HG03432 (cell line): ENCODE data around the gene RAD51B.
"Not testable (repeated sequence)": the region's sequence is repeated elsewhere in the genome, so short reads cannot be mapped to it uniquely, and the experiment has no call there.

ENCODE experiments used
- ATAC-seq: cut with Tn5 transposase; IDR thresholded peaks from one replicate; pipeline ENCODE4 v1.9.1; 2021; ENCODE audit warnings: mild to moderate bottlenecking, moderate library complexity; ENCODE audit not compliant: unreplicated experiment

RAD51B gene

DNA sequence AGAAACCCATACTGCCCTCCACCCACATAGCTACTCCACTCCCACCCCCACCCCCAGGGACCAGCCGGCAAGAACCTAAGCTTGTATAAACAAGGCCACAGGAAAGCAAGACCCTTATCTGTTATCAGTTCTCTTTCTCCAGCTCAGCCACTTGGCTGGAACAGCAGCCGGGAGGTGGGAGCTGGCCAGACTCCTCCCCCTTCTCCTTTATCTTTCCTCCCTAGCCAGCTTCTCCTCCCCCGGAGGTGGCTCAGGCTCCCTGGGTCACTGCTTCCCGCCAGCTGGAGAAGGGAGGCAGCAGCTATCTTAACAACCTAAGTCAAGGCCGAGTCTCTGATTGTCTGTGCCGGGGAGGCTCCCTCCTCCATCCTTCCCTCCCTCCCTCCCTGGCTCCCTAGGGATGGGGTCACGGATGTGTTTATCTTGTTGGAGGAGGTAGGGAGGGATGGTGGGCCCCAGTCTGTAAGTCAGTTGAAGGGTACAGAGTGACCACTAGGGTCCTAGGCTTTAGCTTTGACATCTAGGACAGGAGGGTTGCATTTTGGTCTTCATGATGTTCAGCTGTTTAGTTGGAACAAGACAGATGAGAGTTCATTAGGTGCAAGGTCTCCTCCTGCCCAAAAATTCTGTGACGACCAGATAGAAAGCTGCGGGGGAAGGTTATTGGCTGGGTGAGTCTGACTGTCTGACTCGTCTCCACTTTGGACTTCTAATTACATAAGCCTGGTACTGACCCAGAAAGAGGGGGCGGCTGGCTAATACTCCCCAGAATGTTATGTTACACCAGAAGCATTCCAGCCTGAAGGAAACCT lies 943.6 kb downstream of the RAD51B start:
- no peak for ATAC-seq

DNA sequence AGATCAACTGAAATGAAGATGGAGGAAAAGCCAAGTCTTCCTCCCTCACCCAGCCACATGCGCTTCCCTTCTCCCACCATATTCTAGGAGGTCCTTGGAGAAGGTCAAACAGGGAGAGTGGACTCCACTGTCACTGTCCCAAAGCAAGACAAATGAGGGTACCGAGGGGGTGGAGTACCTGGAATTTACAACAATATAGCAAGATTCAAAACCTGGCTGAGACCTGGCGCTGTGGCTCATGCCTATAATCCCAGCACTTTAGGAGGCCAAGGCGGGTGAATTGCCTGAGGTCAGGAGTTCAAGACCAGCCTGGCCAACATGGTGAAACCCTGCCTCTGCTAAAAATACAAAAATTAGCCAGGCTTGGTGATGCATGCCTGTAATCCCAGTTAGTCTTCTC lies 944.3 kb downstream of the RAD51B start:
- not testable (repeated sequence) for ATAC-seq

DNA sequence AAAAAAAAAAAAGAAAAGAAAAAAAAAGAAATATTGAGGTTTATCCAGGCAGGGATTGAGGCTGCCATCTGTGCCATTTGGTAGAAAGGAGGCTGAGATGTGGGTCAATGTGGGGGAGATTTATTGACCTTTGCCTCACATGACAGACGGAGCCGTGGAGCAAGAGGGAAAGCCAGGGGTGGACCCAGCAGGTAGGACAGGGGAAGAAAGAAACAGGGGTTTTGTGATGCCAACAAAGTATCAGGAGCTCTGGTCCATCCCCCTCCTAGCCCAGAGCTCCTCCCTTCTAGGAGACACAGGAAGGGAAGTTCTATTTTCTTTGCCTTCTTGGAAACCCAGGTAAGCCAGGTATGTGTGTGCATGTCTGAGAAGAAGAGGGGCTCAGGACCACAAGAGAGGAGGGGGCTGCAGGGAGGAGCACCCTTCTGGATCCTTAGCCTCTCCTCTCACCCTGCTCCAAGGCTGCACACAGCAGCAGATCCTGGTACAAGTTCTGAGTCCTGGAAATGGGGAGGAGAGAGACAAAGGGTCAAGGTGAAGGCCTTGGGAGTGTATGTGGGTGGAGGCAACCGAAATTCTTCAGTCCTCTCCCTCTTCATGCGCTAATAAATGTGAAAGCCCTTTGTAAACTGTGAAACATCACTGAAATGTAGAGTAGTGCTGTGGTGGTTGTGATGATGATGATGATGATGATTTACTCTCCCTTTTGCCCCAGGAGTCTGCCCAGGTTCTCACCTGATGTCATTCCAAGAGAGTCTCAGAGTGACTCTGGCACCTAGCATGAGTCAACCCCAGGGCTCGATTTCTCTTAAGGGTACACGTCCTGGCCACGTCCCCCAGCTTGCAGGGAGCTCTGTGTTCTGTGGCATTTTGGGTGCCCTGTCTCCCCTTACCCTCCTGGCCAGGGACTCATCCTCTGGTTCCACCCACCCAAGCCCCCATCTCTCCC lies 947.0 kb downstream of the RAD51B start:
- no peak for ATAC-seq

GRCh38 chr14:68767248-68767645 lies 947.7 kb downstream of the RAD51B start:
- ATAC-seq = no peak

DNA sequence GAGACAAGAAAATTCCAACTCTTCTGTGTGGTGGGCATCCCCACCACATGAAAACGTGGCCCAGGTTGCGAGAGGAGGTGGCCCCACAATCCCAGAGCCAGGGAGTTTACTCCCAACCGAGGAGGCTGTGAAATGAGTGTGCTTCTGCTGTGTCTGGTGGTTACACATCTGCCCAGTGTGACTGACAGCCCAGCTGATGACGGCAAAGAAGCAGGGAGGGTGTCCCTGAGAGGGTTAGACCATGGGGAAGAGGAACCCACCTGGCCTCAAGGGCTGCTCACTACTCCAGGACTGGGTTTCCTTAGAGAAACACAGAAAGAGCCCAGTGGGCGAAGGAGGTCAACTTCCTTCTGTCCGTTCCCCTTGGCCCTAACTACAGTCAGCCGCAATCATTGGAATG lies 948.7 kb downstream of the RAD51B start:
- no peak for ATAC-seq

DNA sequence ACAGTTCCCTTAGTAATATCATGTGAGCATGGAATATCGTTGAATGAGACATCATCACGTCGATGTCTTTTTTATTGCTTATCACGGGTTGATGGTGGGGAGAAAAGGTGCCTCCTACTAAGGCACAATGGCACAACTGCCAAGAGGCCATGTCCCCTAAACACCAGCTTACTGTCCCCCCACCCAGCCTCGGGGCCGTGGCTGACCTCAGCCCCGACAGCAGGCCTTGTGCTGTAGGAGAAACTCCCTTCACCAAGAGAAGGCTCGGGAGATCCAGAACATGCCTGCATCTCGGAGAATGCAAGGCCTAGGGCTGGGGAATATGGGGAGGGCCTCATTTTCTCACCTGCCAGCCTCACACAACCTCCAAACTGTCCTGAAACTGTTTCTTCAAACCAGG lies 950.5 kb downstream of the RAD51B start:
- no peak for ATAC-seq

DNA sequence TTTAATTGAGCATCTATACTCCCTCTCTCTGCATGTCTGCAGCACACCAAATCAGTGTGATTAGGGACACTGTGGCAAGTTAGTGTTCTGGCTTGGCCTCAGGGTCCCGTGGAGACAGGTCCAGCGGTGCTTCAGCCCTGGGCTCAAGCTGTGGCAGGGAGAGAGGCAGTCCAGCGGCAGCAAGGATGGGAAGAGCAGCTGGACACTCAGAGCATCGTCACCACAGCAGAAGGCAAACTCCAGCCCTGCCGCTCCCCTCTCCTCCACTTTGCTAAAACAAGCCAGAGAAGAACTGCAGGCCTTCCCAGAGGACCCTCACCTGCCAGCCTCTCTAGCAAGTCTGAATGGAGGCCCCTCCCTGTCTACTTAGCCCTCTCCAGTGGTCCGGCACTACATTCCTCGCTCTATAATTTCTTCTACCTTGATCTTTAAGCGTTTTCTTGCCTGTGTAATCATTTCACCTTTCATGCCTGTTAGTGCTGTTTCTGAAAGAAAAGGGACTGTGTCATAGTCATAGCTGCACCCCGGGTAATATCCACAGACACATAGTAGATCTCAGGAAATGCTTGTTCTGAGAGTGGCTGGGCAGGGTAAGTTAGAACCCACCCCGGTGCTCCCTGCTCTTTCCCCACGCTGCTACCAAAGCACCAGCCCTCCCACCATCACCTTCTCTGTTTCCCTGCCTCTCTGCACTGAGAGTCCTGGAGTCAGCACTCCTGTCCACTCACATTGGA lies 951.1 kb downstream of the RAD51B start:
- ATAC-seq = no peak

DNA sequence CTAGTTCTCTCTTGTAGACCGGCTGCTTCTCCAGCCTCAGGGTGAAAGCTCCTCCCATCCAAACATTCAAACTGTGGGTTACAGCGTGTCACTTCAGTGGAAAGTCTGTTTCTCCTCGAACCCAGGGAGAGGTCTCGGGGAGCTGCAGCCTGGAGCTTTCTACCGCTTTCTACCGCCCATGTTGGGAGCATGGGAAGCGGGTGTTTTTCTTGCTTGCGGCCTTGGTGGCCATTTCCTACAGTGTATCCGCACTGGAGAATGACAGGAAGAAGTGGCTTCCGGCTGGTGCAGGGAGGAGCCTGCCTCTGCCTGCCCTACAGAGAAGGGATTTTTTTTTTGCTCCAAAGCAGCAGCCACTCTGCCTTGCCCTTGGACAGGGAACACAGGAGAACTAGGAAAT lies 952.1 kb downstream of the RAD51B start:
- ATAC-seq = no peak

DNA sequence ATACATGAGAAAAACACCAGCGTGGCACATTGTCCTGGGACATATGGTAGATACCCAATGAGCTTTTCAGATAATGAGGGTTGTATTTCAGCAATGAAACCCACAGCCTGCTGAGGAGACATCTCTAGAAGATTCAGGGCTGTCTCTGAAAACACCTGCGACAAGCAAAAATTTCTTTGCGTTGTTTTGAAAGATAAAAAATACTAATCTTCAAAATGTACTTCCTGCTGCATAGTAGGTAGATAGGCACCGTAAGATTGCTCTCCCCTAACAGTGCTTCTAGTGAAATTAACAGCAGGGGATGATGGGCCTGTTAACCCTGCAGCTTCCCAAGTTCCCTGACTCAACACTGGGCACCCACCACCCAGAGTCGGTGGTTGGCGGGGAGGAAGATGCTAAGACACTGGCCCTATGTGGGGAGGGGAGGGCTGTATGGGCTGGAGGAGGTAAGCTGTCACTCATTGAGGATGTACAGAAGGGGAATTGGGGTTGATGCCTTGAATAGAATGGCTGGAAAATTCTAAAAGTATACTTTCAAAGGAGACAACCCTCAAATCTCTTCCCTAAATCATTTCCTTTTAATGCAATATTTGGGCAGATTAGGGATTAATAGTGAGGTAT lies 953.3 kb downstream of the RAD51B start:
- ATAC-seq = no peak

- ATAC-seq = no peak
These were observed 955.4 kb downstream of the RAD51B start for GRCh38 chr14:68774771-68775613.

- ATAC-seq = no peak
These were observed 956.1 kb downstream of the RAD51B start for GRCh38 chr14:68775614-68776126.

- no peak for ATAC-seq
These were observed 958.1 kb downstream of the RAD51B start for GRCh38 chr14:68777644-68778043.
